Glutamatergic neuron (in vitro differentiated cells): ENCODE results near the gene CFAP97. TPM values are rescaled to one million over a fixed set of nuclear protein-coding genes. Genes with fewer than 3 reads are reported as not detected.
"Not testable (repeated sequence)": the region's sequence is repeated elsewhere in the genome, so short reads cannot be mapped to it uniquely, and the experiment has no call there.

Source experiments
- DNase-seq: peaks from one replicate; pipeline ENCODE4 v3.0.0; 2022
- H3K27ac Mint-ChIP-seq: one replicate; pipeline ENCODE4 v1.8.0; 2020; ENCODE audit warnings: mild to moderate bottlenecking, mixed read lengths, inconsistent platforms; ENCODE audit not compliant: unreplicated experiment
- H3K27me3 Mint-ChIP-seq: one replicate; pipeline ENCODE4 v1.8.0; 2020; ENCODE audit warnings: mild to moderate bottlenecking, moderate library complexity, mixed read lengths, inconsistent platforms; ENCODE audit not compliant: unreplicated experiment
- H3K36me3 Mint-ChIP-seq: one replicate; pipeline ENCODE4 v1.8.0; 2020; ENCODE audit warnings: mild to moderate bottlenecking, mixed read lengths, inconsistent platforms; ENCODE audit not compliant: unreplicated experiment
- H3K4me1 Mint-ChIP-seq: one replicate; pipeline ENCODE4 v1.8.0; 2020; ENCODE audit warnings: mild to moderate bottlenecking, low read depth, mixed read lengths, inconsistent platforms; ENCODE audit not compliant: unreplicated experiment
- H3K4me3 Mint-ChIP-seq: one replicate; pipeline ENCODE4 v1.8.0; 2020; ENCODE audit warnings: mild to moderate bottlenecking, mixed read lengths, inconsistent platforms; ENCODE audit not compliant: unreplicated experiment
- H3K9me3 Mint-ChIP-seq: one replicate; pipeline ENCODE4 v1.8.0; 2020; ENCODE audit warnings: mild to moderate bottlenecking, moderate library complexity, mixed read lengths, inconsistent platforms; ENCODE audit not compliant: unreplicated experiment
- total RNA-seq: library from RNA; stranded (reverse); fragmentation: NEBNext Ultra II Directional; extraction: Animal tissue kit (Norgen Biotek cat#: 25700); gene quantifications from one replicate; pipeline ENCODE4 v1.2.1, GENCODE V29; 2021; ENCODE audit not compliant: unreplicated experiment
- TF ChIP-seq, protein P1 (sequence below): fragments of 200-600 bp; sonication (generic); IDR thresholded peaks from one replicate; pipeline ENCODE4 v1.5.0; 2021; ENCODE audit not compliant: partially characterized antibody, unreplicated experiment

CFAP97 gene
- total RNA-seq, 1 donor from 2014 or later, result 28.4 TPM

DNA sequence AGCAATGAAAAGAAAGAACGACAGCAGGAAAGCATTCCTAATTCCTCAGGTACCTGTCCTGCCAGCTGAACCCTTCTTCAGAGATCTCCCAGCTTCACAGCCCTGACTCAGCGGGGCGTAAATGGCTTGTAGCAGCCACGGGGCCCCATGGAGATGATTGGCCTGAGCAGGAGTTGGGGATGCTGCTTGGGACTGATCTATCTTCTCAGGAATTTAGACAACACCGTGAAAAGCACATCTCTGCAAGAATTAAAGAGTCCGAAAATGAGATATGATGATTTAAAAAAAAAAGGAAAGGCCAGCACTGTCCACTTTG lies 83.2 kb downstream of the CFAP97 start:
- Mint-ChIP-seq H3K27me3 (no peaks in the 10 kb centered on the region), H3K36me3 (no peaks in the 10 kb centered on the region), H3K4me1 (peaks cover 4% of the 10 kb centered on the region), H3K4me3 (no peak overlapping the region), H3K9me3 (no peaks in the 10 kb centered on the region), H3K27ac (no peak overlapping the region)
- TF ChIP-seq, protein P1, sequence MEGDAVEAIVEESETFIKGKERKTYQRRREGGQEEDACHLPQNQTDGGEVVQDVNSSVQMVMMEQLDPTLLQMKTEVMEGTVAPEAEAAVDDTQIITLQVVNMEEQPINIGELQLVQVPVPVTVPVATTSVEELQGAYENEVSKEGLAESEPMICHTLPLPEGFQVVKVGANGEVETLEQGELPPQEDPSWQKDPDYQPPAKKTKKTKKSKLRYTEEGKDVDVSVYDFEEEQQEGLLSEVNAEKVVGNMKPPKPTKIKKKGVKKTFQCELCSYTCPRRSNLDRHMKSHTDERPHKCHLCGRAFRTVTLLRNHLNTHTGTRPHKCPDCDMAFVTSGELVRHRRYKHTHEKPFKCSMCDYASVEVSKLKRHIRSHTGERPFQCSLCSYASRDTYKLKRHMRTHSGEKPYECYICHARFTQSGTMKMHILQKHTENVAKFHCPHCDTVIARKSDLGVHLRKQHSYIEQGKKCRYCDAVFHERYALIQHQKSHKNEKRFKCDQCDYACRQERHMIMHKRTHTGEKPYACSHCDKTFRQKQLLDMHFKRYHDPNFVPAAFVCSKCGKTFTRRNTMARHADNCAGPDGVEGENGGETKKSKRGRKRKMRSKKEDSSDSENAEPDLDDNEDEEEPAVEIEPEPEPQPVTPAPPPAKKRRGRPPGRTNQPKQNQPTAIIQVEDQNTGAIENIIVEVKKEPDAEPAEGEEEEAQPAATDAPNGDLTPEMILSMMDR, result no peak
- DNase-seq, result no peak

GRCh38 chr4:185119927-185120630 lies 83.7 kb downstream of the CFAP97 start:
- no peaks in the 10 kb centered on the region for H3K27me3 Mint-ChIP-seq
- H3K4me3 Mint-ChIP-seq, result no peak overlapping the region
- peaks cover 4% of the 10 kb centered on the region for H3K4me1 Mint-ChIP-seq
- H3K9me3 Mint-ChIP-seq, result no peaks in the 10 kb centered on the region
- no peaks in the 10 kb centered on the region for H3K36me3 Mint-ChIP-seq
- H3K27ac Mint-ChIP-seq, result no peak overlapping the region
- no peak for DNase-seq
- TF ChIP-seq, protein P1, result no peak

DNA sequence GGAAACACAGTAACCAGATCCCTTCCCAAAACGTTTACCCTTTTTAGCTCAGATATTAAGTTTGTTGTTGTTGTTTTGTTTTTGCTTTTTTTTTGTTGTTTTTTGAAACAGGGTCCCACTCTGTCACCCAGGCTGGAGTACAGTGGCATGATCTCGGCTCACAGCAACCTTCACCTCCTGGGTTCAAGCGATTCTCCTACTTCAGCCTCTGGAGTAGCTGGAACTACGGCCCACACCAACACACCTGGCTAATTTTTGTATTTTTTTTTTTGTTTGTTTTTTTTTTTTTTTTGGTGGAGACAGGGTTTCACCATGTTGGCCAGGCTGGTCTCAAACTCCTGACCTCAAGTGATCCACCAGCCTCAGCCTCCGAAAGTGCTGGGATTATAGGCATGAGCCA lies 84.3 kb downstream of the CFAP97 start:
- H3K36me3 Mint-ChIP-seq, result not testable (repeated sequence)

GRCh38 chr4:185118876-185119275 lies 84.9 kb downstream of the CFAP97 start:
- Mint-ChIP-seq H3K27ac (no peak overlapping the region), H3K4me3 (no peak overlapping the region), H3K27me3 (no peaks in the 10 kb centered on the region), H3K4me1 (peaks cover 4% of the 10 kb centered on the region), H3K36me3 (no peaks in the 10 kb centered on the region), H3K9me3 (no peaks in the 10 kb centered on the region)
- TF ChIP-seq, protein P1, result no peak
- no peak for DNase-seq

More for the DNA sequence above, 84.3 kb downstream of the CFAP97 start:
- H3K4me1 Mint-ChIP-seq, DNase-seq, H3K27me3 Mint-ChIP-seq, H3K9me3 Mint-ChIP-seq, H3K27ac Mint-ChIP-seq, H3K4me3 Mint-ChIP-seq: not testable (repeated sequence)

GRCh38 chr4:185117300-185117934 lies 86.4 kb downstream of the CFAP97 start:
- peaks cover 4% of the 10 kb centered on the region for H3K4me1 Mint-ChIP-seq
- DNase-seq, result peak; percentile 43

More at GRCh38 chr4:185117300-185117934, 86.4 kb downstream of the CFAP97 start:
- TF ChIP-seq, protein P1, result no peak
- no peak overlapping the region for H3K27ac Mint-ChIP-seq
- no peaks in the 10 kb centered on the region for H3K27me3 Mint-ChIP-seq
- no peaks in the 10 kb centered on the region for H3K9me3 Mint-ChIP-seq
- H3K36me3 Mint-ChIP-seq, result no peaks in the 10 kb centered on the region
- no peak overlapping the region for H3K4me3 Mint-ChIP-seq
